ENCODE measurements around the gene SLX4. TPM values are rescaled to one million over a fixed set of nuclear protein-coding genes. Genes with fewer than 3 reads are reported as not detected.

The SLX4 gene
- total RNA-seq, 1 experiment from 2014 or later: 7.0 TPM

DNA sequence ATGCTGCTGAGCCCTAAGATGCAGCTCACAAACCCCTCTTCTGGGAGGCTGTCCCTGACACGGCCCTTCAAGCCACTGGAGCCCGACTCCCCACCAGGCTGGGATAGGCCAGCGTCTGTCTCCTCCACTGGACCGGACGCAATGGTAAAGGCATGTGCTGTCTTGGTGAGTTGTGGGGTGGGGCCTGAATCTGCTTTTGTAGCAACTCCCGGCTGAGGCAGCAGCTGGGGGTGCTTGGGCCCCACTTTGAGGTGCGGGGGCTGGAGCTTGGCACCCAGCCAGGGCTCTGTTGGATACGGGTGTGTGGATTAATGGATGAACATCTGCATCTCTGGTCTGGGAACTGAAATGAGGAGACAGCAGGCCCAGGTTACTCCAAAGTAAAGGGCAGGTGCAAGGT lies 30.7 kb downstream of the SLX4 start:
- intact Hi-C loops (cut with micrococcal nuclease): no loop called here
- ChIA-PET POLR2A (no interaction called here), CTCF (no interaction called here), RAD21 (ENCODE audit: low non-redundant PET in 1 of 2, low total read pairs in 2 of 2, uncharacterized antibody in 2 of 2, unreplicated experiment in 2 of 2) (no interaction called here)
- ATAC-seq: no peak
- Histone ChIP-seq H3K79me2 (ENCODE audit: insufficient read depth, low read length) (no peaks in the 10 kb centered on the region), H3K27ac (ENCODE audit: low read depth, low read length) (no peak overlapping the region), H3K9me2 (ENCODE audit: insufficient read depth) (no peaks in the 10 kb centered on the region), H3K9me3 (ENCODE audit: control insufficient read depth in 1 of 2, insufficient read depth in 1 of 2, low read depth in 1 of 2, low read length in 2 of 2) (no peaks in the 10 kb centered on the region), H3K36me3 (ENCODE audit: control insufficient read depth in 1 of 2, insufficient read depth in 2 of 2, low read length in 2 of 2) (no peaks in the 10 kb centered on the region; a peak in 1 of 4 replicates), H3K9ac (ENCODE audit: low read length) (no peak overlapping the region), H4K20me1 (ENCODE audit: insufficient read depth) (no peaks in the 10 kb centered on the region), H3K4me1 (ENCODE audit: control insufficient read depth in 1 of 2, insufficient read depth in 2 of 2, low read length in 2 of 2) (peaks cover 6 to 9% of the 10 kb centered on the region in 2 experiments), H3K4me3 (replicated peaks in 1 of 2; ENCODE audit: low read depth in 1 of 2, low read length in 2 of 2) (no peak overlapping the region), H3K27me3 (ENCODE audit: insufficient read depth, low read length) (no peaks in the 10 kb centered on the region), H2AFZ (ENCODE audit: low read depth, low read length, poor library complexity, severe bottlenecking) (no peak overlapping the region), H3K4me2 (ENCODE audit: low read length) (no peak overlapping the region)
- no peak for TF ChIP-seq EZH2 (IDR thresholded peaks at IDR 0.05)
- no peak for TF ChIP-seq ZFX (IDR thresholded peaks at IDR 0.05)
- TF ChIP-seq EZH2phosphoT487 (IDR thresholded peaks at IDR 0.05; ENCODE audit: borderline replicate concordance): no peak
- TF ChIP-seq, protein P1, sequence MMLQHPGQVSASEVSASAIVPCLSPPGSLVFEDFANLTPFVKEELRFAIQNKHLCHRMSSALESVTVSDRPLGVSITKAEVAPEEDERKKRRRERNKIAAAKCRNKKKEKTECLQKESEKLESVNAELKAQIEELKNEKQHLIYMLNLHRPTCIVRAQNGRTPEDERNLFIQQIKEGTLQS (IDR thresholded peaks at IDR 0.05): no peak
- TF ChIP-seq ELF1 (IDR thresholded peaks at IDR 0.05; ENCODE audit: borderline replicate concordance, low read depth): no peak
- TF ChIP-seq TCF7L2 (IDR thresholded peaks at IDR 0.05; ENCODE audit: borderline replicate concordance, extremely low read depth, insufficient read depth, insufficient read length): no peak
- no peak for TF ChIP-seq CBX3 (IDR thresholded peaks at IDR 0.05; ENCODE audit: low read depth)
- no peak for TF ChIP-seq YY1 (IDR thresholded peaks at IDR 0.05; ENCODE audit: extremely low read depth, insufficient replicate concordance, low read depth, low read length)
- TF ChIP-seq, protein P2, sequence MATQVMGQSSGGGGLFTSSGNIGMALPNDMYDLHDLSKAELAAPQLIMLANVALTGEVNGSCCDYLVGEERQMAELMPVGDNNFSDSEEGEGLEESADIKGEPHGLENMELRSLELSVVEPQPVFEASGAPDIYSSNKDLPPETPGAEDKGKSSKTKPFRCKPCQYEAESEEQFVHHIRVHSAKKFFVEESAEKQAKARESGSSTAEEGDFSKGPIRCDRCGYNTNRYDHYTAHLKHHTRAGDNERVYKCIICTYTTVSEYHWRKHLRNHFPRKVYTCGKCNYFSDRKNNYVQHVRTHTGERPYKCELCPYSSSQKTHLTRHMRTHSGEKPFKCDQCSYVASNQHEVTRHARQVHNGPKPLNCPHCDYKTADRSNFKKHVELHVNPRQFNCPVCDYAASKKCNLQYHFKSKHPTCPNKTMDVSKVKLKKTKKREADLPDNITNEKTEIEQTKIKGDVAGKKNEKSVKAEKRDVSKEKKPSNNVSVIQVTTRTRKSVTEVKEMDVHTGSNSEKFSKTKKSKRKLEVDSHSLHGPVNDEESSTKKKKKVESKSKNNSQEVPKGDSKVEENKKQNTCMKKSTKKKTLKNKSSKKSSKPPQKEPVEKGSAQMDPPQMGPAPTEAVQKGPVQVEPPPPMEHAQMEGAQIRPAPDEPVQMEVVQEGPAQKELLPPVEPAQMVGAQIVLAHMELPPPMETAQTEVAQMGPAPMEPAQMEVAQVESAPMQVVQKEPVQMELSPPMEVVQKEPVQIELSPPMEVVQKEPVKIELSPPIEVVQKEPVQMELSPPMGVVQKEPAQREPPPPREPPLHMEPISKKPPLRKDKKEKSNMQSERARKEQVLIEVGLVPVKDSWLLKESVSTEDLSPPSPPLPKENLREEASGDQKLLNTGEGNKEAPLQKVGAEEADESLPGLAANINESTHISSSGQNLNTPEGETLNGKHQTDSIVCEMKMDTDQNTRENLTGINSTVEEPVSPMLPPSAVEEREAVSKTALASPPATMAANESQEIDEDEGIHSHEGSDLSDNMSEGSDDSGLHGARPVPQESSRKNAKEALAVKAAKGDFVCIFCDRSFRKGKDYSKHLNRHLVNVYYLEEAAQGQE (IDR thresholded peaks at IDR 0.05; ENCODE audit: low read depth): no peak
- TF ChIP-seq CEBPB (IDR thresholded peaks at IDR 0.05; ENCODE audit: low read depth): no peak
- no peak for TF ChIP-seq ZNF274 (IDR thresholded peaks at IDR 0.05; ENCODE audit: low read depth, low read length)
- no peak for TF ChIP-seq POLR2AphosphoS5 (IDR thresholded peaks at IDR 0.05; ENCODE audit: low read depth, low read length)
- TF ChIP-seq, protein P3, sequence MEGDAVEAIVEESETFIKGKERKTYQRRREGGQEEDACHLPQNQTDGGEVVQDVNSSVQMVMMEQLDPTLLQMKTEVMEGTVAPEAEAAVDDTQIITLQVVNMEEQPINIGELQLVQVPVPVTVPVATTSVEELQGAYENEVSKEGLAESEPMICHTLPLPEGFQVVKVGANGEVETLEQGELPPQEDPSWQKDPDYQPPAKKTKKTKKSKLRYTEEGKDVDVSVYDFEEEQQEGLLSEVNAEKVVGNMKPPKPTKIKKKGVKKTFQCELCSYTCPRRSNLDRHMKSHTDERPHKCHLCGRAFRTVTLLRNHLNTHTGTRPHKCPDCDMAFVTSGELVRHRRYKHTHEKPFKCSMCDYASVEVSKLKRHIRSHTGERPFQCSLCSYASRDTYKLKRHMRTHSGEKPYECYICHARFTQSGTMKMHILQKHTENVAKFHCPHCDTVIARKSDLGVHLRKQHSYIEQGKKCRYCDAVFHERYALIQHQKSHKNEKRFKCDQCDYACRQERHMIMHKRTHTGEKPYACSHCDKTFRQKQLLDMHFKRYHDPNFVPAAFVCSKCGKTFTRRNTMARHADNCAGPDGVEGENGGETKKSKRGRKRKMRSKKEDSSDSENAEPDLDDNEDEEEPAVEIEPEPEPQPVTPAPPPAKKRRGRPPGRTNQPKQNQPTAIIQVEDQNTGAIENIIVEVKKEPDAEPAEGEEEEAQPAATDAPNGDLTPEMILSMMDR (IDR thresholded peaks at IDR 0.05 in 2 of 3, conservative IDR thresholded peaks at IDR 0.05 in 1 of 3; ENCODE audit: borderline replicate concordance in 1 of 3, insufficient read depth in 1 of 3, low read depth in 2 of 3, low read length in 2 of 3): no peak
- no peak for TF ChIP-seq SIN3A (IDR thresholded peaks at IDR 0.05; ENCODE audit: low read depth)
- no peak for TF ChIP-seq SRF (IDR thresholded peaks at IDR 0.05; ENCODE audit: low read depth)
- TF ChIP-seq, protein P4, sequence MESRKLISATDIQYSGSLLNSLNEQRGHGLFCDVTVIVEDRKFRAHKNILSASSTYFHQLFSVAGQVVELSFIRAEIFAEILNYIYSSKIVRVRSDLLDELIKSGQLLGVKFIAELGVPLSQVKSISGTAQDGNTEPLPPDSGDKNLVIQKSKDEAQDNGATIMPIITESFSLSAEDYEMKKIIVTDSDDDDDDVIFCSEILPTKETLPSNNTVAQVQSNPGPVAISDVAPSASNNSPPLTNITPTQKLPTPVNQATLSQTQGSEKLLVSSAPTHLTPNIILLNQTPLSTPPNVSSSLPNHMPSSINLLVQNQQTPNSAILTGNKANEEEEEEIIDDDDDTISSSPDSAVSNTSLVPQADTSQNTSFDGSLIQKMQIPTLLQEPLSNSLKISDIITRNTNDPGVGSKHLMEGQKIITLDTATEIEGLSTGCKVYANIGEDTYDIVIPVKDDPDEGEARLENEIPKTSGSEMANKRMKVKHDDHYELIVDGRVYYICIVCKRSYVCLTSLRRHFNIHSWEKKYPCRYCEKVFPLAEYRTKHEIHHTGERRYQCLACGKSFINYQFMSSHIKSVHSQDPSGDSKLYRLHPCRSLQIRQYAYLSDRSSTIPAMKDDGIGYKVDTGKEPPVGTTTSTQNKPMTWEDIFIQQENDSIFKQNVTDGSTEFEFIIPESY (IDR thresholded peaks at IDR 0.05; ENCODE audit: extremely low read depth, insufficient replicate concordance, low read length): no peak
- no peak for TF ChIP-seq RAD21 (IDR thresholded peaks at IDR 0.05; ENCODE audit: low read depth)
- TF ChIP-seq POLR2A (IDR thresholded peaks at IDR 0.05; ENCODE audit: borderline replicate concordance, extremely low read depth, insufficient read depth, insufficient read length): no peak
- TF ChIP-seq EGR1 (IDR thresholded peaks at IDR 0.05; ENCODE audit: low read depth): no peak
- no peak for DNase-seq (ENCODE audit: low read depth, low spot score)
- no TSS peak for BruUV-seq (replicated peaks)
